ENCODE measurements around the gene NANOS3. TPM values are rescaled to one million over a fixed set of nuclear protein-coding genes. Genes with fewer than 3 reads are reported as not detected.
"Not testable (repeated sequence)": the region's sequence is repeated elsewhere in the genome, so short reads cannot be mapped to it uniquely, and the experiment has no call there.

Gene NANOS3
- total RNA-seq, 1 donor from 2014 or later, result not detected

DNA sequence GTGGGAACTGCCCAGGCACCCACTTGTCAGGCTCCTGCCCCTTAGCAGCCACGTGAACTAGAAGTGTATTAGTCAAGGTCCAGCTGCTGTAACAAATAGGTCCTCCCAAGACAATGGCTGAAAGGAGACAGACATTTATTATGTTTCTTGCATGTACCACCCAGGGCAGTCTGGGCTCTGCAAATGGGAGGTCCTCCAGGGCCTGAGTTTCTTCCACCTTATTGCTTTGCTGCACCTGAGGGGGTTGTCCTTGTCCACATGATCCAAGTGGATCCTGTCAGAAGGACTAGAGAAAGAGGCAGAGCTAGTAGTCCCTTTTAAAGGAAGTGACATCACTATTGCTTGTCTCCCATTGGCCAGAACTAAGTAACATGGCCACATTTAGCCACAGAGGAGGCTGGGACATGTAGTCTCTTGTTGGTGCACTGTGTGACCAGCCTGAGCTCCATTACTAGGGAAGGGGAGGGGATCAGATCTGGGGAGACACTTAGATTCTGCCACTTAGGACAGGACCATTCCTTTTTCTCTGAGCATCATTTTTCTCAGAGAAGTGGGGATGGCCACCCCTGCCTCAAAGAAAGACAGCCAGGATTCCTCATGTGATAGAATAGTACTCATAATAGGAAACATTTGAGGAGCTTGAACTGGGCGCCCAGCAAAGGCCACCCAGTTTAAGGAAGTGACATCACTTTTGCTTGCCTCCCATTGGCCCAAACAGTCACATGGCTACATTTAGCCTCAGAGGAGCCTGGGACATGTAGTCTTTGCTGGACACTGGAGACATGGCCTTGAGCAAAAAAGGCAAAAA lies 44.2 kb downstream of the NANOS3 start:
- peak; percentile 51 for DNase-seq

GRCh38 chr19:13922118-13922517 lies 45.2 kb downstream of the NANOS3 start:
- DNase-seq, result not testable (repeated sequence)

GRCh38 chr19:13923194-13923987 lies 46.5 kb downstream of the NANOS3 start:
- DNase-seq, result no peak

DNA sequence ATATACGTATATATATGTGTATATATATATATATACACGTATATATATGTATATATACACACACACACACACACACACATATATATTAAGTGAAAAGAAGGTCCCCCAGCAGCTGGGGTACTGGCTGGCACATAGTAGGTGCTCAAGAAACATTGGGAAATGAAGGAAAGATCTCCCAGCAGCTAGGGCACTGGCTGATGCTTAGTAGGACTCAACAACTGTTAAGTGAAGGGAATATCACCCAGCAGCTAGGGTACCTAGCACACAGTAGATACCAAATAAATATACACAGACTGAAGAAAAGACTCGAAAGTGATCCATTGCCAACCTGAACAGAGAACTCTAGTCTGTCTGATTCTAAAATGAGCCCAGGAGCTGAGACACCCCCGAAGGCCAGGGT lies 49.1 kb downstream of the NANOS3 start:
- no peak for DNase-seq

GRCh38 chr19:13926715-13927114 lies 49.8 kb downstream of the NANOS3 start:
- no peak for DNase-seq

DNA sequence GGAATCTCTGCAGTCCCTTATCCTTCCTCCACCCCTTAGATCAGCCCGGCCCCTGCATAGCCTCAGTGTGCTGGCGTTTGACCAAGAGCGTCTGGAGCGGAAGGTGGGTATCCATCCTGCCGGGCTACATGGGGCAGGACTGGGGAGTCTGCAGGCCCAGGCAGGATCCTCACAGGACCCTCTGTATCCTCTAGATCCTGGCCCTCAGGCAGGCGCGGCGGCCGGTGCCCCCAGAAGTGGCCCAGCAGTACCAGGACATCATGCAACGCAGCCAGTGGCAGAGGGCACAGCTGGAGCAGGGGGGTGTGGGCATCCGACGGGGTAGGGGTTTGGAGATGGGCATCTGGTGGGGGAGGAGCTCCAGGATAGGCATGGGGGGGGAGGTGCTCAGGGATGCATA lies 52.4 kb downstream of the NANOS3 start:
- no peak for DNase-seq

- DNase-seq, result no peak
Measured at GRCh38 chr19:13929956-13930355, 53.0 kb downstream of the NANOS3 start.

Small RNA genes lying within 50 kb of the gene (small RNA-seq; reads per million reads assigned to genes)
- gene MIR181C (ENCODE audit: low replicate concordance) (435 reads per million, percentile 98 among the genes with 10 or more reads in this experiment), gene MIR181D (ENCODE audit: low replicate concordance) (50.2 reads per million, percentile 96 among the genes with 10 or more reads in this experiment)

Other genes with a start within 250 kb of the NANOS3 start
- 46.8 TPM for gene MRI1, start 112.6 kb upstream of the NANOS3 start, total RNA-seq
- 45.6 TPM for gene C19orf53, start 102.7 kb upstream of the NANOS3 start, total RNA-seq
- 10.6 TPM for gene ZSWIM4, start 81.7 kb upstream of the NANOS3 start, total RNA-seq
- gene BRME1, start 29.0 kb downstream of the NANOS3 start, total RNA-seq, result 3.1 TPM
- 11.9 TPM for gene CC2D1A, start 29.1 kb downstream of the NANOS3 start, total RNA-seq
- 1.5 TPM for gene PODNL1, start 61.3 kb downstream of the NANOS3 start, total RNA-seq
- gene DCAF15, start 75.4 kb downstream of the NANOS3 start, total RNA-seq, result 12.3 TPM
- gene RFX1, start 129.2 kb downstream of the NANOS3 start, total RNA-seq, result 4.3 TPM
- gene RLN3, start 151.0 kb downstream of the NANOS3 start, total RNA-seq, result not detected
- gene IL27RA, start 154.6 kb downstream of the NANOS3 start, total RNA-seq, result 4.3 TPM
- gene PALM3, start 184.9 kb downstream of the NANOS3 start, total RNA-seq, result 0.21 TPM
- 1.5 TPM for gene MISP3, start 195.7 kb downstream of the NANOS3 start, total RNA-seq
- gene C19orf67, start 208.6 kb downstream of the NANOS3 start, total RNA-seq, result not detected
- gene SAMD1, start 213.6 kb downstream of the NANOS3 start, total RNA-seq, result 24.7 TPM
- gene PRKACA, start 240.6 kb downstream of the NANOS3 start, total RNA-seq, result 209 TPM

Measured in tongue (tissue), 3 donors.